ENCODE results near the gene FOS.

Gene FOS

DNA sequence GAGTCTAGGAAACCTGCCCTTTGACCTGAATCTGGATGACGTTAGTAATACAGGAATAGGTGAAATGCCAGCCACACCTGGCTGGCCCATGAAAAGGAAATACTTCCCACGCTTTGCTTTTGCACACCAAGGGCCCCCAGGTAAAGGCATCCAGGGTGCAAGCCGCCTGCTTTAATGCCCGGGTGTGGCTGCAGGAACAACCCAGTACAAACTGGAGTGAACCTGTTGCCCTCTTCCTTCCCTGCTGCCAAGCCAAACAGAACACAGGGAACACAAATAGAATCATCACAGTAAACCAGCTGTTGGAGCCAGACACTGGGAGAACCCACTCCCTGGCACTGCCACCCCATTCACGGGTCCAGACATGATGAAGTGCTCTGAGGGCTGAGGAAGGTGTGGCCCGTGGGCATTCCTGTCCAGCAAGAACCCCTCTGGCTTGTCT is 24.2 kb upstream of the FOS start:
- H3K27me3 ChIP-seq (ENCODE audit: insufficient read depth, low read depth, severe bottlenecking): no peaks in the 10 kb centered on the region
- TF ChIP-seq, protein P1, sequence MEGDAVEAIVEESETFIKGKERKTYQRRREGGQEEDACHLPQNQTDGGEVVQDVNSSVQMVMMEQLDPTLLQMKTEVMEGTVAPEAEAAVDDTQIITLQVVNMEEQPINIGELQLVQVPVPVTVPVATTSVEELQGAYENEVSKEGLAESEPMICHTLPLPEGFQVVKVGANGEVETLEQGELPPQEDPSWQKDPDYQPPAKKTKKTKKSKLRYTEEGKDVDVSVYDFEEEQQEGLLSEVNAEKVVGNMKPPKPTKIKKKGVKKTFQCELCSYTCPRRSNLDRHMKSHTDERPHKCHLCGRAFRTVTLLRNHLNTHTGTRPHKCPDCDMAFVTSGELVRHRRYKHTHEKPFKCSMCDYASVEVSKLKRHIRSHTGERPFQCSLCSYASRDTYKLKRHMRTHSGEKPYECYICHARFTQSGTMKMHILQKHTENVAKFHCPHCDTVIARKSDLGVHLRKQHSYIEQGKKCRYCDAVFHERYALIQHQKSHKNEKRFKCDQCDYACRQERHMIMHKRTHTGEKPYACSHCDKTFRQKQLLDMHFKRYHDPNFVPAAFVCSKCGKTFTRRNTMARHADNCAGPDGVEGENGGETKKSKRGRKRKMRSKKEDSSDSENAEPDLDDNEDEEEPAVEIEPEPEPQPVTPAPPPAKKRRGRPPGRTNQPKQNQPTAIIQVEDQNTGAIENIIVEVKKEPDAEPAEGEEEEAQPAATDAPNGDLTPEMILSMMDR (IDR thresholded peaks at IDR 0.05; ENCODE audit: low read depth, low read length): no peak
- DNase-seq: no peak
- H3K4me3 ChIP-seq (ENCODE audit: low read depth, low read length): no peak overlapping the region
- no peak overlapping the region for H3K27ac ChIP-seq
- no peaks in the 10 kb centered on the region for H3K9me3 ChIP-seq (ENCODE audit: severe bottlenecking)
- no peaks in the 10 kb centered on the region for H3K36me3 ChIP-seq

DNA sequence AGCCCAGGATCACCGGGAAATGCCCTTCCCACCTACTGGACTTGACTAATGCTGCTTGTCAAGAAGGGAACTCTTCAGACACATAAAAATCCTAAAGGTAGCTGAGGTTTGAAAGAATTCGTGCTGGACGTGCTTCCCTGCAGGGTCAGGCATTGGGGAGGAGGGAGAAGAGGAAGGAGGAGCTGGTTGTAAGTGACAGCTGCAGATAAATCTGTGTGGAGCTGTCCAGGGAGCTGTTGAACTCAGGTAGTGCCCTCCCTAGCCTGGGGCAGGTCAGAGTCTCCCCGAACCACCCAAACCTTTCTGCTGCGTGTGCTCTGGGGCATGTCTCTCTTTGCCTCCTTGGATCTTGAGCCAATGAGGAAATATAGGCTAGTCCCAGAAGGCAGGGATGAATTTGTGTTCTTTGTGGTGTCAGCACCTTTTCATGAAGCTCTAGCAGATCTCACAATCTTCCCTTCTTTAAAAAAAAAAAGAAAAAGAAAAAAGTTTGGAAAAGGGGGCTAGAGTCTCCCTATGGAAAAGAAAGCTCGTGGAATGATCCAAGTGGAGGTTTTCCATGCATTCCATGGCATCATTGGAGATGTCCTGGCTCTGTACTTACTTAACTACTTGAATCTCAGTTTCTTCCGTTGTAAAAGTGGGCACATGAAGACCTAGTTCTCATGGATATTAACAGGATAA is 23.6 kb upstream of the FOS start:
- H3K4me3 ChIP-seq (ENCODE audit: low read depth, low read length): no peak overlapping the region
- TF ChIP-seq, protein P1 (IDR thresholded peaks at IDR 0.05; ENCODE audit: low read depth, low read length): no peak
- H3K9me3 ChIP-seq (ENCODE audit: severe bottlenecking): no peaks in the 10 kb centered on the region
- H3K36me3 ChIP-seq: no peaks in the 10 kb centered on the region
- H3K27ac ChIP-seq: no peak overlapping the region
- no peak for DNase-seq
- no peaks in the 10 kb centered on the region for H3K27me3 ChIP-seq (ENCODE audit: insufficient read depth, low read depth, severe bottlenecking)

DNA sequence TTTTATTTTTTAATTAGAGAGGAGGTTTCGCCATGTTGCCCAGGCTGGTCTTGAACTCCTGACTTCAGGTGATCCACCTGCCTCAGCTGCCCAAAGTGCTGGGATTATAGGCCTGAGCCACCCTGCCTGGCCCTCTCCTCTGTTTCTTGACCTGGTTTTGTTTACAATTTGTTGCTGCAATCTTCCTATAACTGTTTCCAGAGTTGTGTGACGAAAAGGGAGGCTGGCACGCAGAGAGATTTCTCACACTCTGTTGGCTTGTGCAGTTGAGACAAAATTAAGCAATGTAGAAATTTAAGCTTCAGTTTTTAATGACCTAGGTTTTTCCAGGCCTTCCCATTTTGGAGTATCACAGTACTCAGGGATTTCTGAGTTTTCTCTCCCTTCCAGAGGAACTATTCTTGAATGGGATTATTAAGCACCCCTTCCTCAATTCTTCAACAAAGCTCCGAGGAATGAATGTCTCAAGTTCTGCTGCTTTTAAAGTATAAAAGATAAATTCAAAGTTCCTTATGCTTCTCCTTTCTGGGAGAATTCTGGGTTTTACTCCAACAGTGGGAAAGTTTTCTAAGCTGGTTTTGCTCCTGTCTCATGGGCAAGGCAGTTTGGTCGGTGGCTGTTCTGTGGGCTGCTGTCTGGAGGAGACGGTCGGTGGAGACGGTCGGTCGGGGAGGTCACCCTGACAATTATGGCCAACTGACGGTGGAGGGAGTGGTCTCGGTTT is 20.4 kb upstream of the FOS start:
- peak overlapping the region; percentile 75 for H3K4me3 ChIP-seq (ENCODE audit: low read depth, low read length)
- H3K36me3 ChIP-seq: no peaks in the 10 kb centered on the region
- TF ChIP-seq, protein P1 (IDR thresholded peaks at IDR 0.05; ENCODE audit: low read depth, low read length): no peak
- DNase-seq: no peak
- no peaks in the 10 kb centered on the region for H3K9me3 ChIP-seq (ENCODE audit: severe bottlenecking)
- H3K27me3 ChIP-seq (ENCODE audit: insufficient read depth, low read depth, severe bottlenecking): no peaks in the 10 kb centered on the region
- H3K27ac ChIP-seq: peak overlapping the region; percentile 88

DNA sequence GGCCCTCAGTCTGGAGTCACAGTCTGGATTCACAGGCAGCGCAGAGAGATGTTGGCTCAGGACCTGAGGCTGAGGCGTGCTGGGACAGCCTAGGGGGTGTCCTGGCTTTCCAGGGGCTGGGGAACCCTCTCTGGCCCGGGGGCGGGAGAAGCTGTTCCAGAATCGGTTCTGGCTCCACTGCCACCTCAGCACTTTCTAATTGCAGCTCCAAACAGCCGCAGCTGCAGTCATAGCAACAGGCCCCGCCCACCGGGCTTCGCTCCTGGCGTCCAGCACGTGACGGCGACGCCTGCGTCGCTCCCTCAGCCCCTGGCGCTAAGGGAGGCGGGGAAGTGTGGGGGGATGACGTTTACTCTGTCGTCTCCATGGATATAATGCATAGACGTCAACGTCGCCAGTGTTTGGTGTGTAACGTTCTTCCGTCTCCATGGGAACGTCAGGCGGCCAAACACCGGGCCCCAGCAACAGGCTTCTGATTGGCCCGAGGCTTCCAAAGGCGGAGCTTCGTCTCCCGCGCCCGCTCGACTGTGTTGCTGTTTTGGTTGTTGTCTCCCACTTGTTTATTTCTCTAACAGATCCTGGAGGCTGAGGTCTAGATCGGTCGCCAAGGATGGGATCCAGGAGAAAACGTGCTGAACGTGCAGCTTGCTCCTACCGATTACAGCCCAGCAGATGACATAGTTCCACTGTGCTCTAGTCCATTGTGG is 19.7 kb upstream of the FOS start:
- Histone ChIP-seq H3K4me3 (ENCODE audit: low read depth, low read length) (peak overlapping the region; percentile 75), H3K27ac (peak overlapping the region; percentile 88), H3K36me3 (no peaks in the 10 kb centered on the region), H3K9me3 (ENCODE audit: severe bottlenecking) (no peaks in the 10 kb centered on the region), H3K27me3 (ENCODE audit: insufficient read depth, low read depth, severe bottlenecking) (no peaks in the 10 kb centered on the region)
- DNase-seq: peak; percentile 99
- TF ChIP-seq, protein P1 (IDR thresholded peaks at IDR 0.05; ENCODE audit: low read depth, low read length): no peak

DNA sequence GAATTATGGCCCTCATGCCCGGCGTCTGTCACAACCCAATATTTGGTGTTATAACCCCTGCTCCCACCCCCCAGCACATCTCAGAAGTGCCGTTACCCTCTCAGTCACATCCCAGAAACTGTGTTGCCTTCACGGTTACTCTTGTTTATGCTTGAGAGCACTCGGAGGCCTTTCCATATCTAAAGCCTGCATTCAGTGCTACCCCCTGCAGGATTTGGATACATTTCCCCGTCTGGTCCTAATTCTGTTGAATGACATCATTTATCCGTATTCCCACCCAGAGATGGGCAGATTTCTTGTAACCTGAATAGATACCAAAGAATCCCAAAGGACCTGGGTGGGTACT is 19.1 kb upstream of the FOS start:
- no peaks in the 10 kb centered on the region for H3K36me3 ChIP-seq
- TF ChIP-seq, protein P1 (IDR thresholded peaks at IDR 0.05; ENCODE audit: low read depth, low read length): 0 out of 2 replicates have a peak, but pooled peaks have one; percentile 15
- H3K27me3 ChIP-seq (ENCODE audit: insufficient read depth, low read depth, severe bottlenecking): no peaks in the 10 kb centered on the region
- DNase-seq: peak; percentile 36
- H3K9me3 ChIP-seq (ENCODE audit: severe bottlenecking): no peaks in the 10 kb centered on the region
- peak overlapping the region; percentile 75 for H3K4me3 ChIP-seq (ENCODE audit: low read depth, low read length)
- peak overlapping the region; percentile 88 for H3K27ac ChIP-seq

Data from WERI-Rb-1 (cell line).